ENCODE results near the gene TNS1. TPM values are rescaled to one million over a fixed set of nuclear protein-coding genes. Genes with fewer than 3 reads are reported as not detected.
A peak's percentile ranks its signal among the peaks of the same experiment; 100 is the strongest.

TNS1 gene
- total RNA-seq, 1 experiment from 2014 or later = 2.6 TPM

DNA sequence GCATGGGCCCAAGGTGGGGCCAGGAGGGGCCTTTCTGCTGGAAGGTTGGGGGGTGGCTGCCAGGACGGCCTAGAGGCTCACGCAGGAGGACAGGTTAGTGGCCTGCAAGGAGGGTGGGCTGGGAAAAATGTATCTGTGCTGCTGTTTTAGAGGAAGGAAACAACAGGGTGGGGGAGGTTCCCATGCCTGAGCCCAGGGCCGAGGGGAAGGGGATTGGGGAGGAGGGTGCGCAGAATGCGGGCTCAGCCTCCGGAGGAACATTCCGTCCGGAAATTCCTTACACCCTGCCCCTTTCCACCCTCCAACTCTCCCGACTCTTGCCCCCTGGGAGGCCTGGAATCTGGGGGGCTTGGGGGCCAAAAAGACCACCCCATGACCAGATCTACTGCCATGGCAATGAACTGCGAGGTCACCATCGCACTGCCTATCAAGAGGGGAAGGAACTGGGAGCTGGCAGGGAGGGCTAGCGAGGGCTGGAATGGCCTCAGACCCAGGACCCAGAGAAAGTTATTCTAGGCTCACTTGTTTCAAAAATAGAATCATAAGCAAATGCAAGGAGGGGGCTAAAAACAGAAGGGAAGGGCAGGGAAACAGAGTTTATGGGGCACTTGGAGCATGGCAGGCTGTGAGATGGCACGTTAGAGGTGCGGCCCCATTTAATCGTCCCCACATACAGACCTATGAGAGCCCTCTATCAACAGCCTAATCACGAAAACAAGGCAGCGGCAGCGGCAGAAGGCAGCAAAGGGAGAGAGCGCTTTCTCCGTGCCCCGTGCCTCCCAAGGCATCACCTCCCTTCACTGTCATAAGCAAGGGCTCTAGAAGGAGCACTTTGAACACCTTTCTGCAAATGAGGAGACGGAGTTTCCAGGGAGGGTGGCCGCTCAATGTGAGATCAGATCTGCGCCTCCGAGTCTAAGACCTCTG, 90.4 kb downstream of the TNS1 start:
- no peak for DNase-seq (ENCODE audit: low read depth)

DNA sequence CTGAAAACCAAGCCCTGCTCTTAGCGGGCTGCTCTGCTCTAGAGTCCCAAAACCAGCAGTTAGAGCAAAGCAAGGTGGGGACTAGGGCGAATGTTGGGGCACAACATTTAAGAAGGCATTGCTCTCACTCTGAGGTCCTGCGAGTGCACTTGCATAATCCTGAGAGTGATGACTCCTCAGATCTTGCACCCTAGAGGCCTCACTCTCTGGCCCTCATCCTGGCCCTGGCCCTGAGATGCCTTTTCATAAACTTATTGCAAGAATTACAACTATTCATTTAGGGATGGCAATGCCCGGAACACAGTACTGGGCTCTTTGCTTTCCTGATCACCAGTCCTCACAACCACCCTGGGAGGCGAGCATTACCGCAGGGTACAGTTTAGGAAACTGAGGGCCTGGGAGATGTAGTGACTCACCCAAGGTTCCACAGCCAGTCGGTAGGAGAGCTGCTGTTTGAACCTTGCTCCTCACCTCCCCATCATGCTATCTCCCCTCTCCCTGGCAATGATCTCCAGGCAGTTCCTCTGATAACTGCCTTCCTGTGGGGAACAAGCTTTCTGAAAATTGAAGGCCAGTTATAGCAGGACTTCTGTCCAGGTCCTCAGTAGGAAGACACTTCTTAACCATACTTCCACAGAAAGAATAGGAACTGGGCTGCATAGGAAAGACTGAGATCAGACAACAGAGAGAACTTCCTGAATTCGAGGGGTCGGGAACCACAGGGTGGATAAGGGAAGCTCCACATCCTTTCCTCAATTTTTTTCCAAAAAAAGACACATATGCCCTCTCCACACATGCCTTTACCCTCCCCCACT, 91.3 kb downstream of the TNS1 start:
- no peak for DNase-seq (ENCODE audit: low read depth)

DNA sequence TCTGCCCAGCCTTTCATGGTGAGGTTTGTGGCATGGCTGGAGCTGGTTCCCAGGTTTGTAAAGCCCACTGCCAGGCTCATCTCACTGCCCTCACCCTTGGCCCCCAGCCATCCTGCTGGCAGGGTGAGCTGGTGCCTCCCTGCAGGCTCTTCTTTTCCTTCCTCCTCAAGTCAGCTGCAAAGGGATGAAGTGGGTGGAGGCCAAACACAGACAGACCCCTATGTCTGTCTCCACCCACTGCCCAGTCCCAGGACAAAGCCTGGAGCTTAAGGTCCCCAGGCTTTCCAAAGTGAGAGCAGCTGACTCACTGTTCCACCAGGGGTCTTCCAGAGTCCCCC, 92.0 kb downstream of the TNS1 start:
- no peak for DNase-seq (ENCODE audit: low read depth)

DNA sequence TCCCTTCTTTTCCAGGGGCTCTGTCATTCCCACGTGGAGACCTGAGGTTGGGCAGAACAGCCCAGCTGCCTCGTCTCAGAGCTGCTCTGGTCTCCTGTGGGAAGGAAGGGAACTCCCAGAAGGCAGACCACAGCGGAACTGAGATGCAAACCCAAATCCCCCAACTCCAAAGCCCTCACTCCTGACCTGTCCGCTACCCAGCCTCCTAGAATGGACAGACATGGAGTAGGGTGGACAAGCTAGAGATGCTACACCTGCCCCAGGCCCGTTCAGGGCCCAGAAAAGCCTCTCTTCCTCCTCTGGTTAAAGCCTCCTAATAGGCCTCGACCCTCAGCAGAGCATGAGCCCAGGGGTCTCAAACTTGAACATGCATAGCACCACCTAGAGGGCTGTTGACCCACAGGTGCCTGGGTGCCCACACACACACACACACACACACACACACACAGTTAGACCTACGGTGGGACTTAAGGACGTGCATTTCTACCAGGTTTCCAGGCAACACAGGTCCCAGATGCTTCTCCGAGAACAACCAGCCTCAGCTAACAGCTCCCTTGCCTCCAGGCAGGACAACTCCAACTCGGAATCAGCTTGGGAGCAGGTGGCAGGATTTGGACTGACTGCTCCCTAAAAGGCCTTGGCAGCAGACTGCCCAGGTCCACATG, 93.5 kb downstream of the TNS1 start:
- no peak for DNase-seq (ENCODE audit: low read depth)

DNA sequence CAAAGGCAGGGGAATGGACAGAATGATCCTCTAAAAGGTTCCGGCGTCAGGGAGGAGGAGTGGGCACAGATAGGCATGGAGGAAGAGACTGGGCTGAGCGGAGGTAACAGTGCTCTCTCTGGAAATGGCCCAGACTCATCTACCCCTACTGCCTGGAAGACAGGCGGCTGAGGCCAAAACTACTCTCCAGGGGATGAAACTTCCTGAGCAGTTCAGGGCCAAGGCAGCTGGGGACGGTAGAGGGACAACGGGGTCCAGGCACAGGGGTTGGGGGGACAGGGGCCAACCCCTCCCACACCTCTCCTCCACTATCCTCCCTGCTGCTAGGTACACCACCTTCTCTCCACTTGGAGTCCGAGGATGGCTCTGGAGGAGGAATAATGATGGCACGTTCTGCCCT, 94.3 kb downstream of the TNS1 start:
- no peak for DNase-seq (ENCODE audit: low read depth)

DNA sequence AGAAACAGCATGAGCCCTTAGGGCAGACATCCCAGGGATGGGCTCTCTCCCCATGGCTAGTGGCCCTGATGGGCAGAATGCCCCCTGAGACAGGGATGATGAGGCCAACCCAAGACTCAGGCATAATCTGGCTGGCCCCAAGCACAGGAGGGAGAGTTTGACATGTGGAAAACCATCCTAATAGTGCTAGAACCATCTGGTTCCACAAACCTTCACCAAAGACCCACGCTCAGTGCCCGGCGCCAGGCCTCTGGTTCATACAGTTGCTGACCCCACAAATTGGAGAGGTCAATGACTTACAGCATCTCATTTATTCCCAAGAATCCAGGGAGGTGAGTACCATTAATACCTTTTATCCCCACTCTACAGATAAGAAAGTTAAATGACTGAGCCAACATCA, 95.5 kb downstream of the TNS1 start:
- no peak for DNase-seq (ENCODE audit: low read depth)

DNA sequence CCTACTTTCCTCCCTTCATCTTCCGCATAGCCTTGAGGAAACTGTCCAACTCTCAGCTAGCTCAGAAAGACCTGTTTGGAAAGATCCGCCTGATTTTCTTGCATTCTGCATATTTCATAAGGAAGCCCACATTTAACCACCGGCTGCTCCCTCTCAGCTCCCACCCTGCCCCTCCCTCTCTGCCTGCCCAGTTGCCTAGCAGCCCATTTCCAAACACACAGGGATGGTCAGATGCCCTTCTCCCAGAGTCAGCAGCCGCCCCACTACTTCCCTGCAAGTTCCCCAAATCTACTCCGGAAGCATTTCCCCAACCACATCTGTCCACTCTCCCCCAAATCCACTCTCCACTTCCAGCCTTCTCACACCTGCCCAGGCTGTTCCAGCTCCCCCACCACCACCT, 96.0 kb downstream of the TNS1 start:
- DNase-seq (ENCODE audit: low read depth) = no peak

DNA sequence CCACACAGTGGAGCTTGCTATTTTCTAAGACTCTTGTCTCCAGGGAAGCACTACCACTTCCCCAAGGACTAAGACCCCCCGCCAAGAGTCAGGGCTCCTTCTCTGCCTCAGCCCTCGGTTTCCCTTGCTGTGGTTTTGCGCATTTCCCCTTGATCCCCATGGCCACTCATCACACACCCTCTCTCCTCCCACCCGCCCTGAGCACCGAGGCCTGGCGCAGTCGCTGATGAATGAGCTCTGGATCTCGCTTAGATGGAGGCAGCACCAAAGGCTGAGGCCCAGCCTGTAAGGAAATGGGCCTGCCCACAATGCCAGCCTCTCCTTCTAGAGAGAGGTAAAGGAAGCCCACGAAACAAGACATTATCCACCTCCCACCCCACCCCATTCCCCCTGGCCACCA, 96.9 kb downstream of the TNS1 start:
- DNase-seq (ENCODE audit: low read depth) = no peak

DNA sequence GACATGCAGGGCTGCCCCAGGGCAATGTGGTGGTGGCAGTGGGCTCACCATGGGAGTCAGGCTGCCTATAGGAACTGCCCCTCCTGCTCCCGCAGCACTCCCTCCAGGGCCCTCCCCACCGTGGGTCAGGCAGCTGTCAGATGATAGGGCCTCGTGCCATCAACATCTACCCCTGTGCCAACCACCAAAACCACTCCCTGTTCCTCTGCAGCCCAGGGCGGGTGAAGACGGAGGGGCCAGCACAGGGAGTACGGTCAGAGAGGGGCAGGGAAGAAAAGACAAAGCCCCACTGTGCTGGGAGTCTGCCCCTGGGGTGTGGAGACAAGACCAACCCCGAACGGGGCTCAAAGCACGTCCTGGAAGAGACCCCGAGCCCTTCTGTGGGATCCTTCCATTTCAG, 97.4 kb downstream of the TNS1 start:
- DNase-seq (ENCODE audit: low read depth) = no peak

DNA sequence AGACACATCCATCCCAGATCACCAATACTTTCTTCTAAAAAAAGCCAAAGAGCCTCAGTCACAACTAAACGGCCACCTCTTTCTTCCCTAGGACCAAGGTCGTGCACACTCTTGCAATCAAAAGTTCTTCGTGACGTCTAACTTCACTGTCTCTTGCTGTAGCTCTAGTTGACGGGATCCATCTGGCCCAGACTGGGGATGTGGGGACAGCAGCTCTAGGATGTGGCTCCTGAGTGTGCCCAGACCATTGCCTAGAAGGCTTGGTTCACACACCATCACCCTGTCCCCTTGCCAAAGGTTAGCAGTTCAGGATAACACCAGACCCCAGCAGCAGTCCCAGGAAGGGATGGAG, 98.2 kb downstream of the TNS1 start:
- no peak for DNase-seq (ENCODE audit: low read depth)

DNA sequence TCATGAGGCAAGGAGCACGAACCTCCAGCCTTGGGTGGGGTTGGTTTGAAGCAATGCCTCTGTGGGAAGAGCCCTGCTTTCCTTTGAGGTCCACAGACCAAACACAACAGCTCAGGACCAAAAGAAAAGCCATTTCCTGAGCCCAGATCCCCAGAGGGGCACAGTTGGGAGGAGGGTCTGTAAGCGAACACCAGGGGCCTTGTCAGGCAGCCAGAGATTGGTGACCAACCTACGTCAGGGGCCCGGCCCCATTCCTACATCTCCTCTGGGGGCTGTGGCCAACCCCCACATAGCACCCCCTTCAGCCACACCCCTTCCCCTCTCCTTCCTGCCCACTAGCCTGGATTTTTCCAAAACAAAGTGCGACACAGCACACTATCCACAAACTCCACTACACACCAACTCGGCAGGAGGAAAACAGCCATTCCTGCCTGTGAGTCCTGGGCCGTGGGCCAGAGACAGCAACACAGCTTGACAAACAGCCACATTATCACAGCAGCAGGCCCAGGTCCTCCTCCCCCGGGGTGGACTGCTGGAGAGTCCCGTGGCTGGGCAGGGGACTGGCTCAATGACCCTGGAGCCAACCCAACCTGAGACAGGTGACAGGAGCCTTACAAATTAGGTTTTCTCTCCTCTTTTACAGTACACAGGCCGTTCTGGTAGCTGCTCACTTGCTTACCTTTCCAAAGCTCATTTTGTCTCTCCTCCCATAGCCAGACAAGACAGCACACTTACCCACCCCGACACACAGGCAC, 98.8 kb downstream of the TNS1 start:
- peak; percentile 12 for DNase-seq (ENCODE audit: low read depth)

DNA sequence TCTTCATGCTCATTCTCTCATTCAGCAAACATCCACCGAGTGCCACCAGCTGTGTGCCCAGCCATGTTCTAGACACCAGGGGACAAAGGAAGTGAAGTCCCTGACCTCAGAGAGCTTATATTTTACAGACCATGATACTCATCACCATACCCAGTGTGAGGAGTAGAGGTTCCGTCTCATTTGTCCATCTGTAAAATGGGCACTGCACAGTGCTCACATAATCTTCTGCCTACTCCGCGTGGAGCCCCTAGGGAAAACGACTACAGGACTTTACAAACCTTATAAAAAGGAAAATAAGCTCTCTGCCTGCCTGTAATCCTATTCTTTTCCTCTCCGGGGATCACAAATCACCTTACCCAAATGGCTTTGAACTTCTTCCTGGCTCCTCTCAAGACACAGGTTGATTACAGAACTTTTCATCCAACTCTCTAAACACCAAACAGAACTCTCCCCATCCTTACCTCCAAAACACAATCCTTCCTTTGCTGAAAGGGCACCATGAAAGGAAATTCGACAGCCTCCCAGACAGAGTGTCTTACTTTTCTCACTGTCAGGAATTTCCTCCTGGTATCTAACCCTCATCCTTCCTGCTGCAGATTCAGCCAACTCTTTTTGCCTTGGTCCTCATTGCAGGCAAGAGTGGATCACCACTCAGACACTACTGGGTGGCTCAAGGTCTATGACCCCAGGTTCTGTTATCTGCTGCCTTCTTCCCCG, 99.5 kb downstream of the TNS1 start:
- DNase-seq (ENCODE audit: low read depth) = no peak

DNA sequence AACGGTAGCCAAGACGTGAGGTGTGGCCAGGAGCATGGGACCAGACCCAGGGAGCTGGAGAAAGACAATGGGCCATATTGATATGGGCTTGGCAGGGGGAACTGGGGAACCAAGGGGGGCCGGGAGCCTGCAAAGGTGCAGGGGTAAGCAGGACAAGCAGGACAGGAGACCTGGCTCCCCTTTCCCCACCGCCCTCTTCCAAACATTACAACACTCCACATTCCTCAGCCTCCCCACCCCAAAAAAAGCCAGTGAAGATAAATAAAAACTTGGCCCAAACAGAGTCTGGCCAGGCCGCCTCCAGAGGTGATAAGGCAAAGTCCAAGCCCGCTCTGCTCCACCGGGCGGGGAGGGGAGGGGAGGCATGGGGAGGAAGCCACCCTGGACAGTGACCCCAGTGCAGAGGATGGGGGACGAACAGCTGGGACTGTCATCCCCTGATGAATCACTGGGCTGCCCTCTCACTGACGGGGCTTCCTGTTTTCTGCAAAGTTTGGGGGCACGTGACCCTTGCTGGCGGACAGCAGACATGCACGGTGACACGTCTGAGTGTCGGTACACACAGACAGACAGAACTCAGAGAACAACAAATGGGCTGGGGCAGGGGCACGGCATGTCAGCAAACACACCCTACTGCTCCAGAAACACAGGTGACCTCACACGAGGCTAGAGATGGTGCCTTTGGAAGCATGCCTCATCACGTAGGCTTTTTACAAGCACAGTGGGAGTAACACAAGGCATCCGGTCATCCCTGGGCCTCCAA, 100.2 kb downstream of the TNS1 start:
- peak; percentile 28 for DNase-seq (ENCODE audit: low read depth)

DNA sequence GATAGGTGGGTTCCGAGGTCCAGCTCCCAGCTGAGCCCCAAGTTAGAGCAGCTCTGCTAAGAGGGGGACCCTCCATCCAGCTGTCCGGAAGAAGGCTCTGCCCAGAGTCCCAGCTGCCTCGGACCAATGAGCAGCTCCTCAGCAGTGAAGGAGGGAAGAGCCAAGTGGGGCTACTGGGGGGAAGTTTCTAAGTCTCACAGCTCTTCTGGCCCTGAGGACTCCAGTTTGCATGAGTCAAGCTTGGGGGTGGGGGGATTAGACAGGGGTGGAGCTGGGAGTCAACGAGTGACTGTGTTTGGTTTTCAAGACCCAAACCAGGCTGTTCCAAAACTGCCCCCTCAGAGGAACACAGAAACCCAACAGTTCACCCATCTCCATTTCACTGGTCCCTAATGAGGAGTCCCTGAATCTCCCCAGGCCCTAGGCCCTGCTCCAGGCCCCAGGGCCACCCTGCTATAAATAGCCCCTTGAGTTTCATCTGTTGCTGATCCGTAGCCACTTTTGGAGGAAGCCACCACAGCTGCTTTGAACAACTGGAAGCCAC, 100.9 kb downstream of the TNS1 start:
- DNase-seq (ENCODE audit: low read depth) = peak; percentile 41

DNA sequence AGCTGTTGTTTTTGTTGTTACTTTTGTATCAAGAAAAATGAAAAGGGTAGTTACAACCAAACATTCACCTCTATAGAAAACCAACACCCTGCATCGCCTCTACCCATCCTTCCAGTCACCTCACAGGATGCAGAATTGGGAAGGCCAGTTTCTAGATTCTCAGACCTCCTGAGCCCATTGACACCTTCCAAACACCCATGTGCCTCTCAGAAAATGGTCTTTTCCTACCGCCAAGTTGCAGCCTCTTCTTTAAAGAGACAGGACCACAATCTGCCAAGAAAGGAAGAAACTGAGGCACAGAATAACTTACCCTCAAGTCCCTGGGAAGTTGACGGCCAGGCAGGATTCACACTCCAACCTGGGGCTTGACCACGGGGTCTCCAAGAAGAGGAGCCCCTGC, 101.4 kb downstream of the TNS1 start:
- DNase-seq (ENCODE audit: low read depth) = no peak

DNA sequence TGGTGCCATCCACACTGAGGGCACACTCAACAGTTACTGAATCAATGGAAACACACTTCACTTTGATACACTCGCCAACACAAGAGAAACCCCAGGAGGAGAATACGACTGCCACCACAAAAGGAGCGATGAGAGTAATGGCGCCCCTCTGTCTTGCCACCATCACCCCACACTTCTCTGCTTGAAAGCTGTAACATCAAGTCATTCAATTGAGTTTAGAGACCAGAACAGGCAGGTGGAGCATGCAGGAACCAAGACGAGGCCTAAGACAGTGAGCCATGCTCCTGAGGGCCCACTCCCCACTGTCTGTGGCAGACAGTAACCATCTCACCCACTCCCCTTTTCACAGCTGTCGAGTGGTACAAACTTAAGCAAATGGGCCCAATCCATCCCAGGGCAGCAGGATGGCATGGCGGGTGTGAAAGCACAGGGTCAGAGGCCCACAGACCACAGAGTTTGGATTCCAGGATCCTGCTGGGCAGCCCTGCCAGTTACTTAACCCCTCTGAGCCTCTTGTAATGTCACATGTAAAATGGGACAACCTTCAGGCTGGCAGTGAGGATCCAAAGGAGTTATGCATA, 101.9 kb downstream of the TNS1 start:
- DNase-seq (ENCODE audit: low read depth) = no peak

DNA sequence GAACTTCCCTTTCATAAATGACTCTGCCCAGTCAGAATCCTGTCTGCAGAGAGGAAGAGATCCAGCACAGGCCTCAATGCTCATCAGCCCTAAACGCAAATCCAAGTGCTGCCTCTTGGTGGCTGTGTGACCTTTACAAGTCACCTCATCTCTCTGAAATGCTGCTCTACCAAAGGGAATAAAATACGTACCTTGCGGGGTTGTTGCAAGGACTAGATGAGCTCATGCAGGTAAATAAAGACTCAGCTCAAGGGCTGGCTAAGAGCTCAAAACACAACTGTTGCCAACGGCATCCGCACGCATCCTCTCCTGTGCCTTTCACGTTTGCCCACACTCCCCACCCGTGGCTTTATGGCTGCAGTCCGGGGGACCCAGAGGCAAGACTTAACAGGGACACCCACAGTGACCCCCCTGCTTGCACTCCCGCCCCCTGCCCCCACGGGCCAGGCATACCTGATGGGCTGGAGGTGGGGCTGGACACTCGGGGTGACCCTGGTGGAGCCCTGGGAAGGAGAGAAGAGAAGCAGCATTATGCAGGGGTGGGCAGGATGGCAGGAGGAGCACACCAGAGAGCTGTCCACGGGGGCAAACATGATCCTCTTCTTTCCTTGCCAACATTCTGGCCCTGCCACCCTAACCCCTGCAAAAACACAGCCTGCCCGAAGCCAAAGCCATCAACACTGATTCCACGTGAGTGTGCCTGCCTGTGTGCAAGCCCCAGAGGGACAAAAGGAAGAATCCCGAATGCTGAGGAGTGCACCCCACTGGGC, 102.6 kb downstream of the TNS1 start:
- no peak for DNase-seq (ENCODE audit: low read depth)

DNA sequence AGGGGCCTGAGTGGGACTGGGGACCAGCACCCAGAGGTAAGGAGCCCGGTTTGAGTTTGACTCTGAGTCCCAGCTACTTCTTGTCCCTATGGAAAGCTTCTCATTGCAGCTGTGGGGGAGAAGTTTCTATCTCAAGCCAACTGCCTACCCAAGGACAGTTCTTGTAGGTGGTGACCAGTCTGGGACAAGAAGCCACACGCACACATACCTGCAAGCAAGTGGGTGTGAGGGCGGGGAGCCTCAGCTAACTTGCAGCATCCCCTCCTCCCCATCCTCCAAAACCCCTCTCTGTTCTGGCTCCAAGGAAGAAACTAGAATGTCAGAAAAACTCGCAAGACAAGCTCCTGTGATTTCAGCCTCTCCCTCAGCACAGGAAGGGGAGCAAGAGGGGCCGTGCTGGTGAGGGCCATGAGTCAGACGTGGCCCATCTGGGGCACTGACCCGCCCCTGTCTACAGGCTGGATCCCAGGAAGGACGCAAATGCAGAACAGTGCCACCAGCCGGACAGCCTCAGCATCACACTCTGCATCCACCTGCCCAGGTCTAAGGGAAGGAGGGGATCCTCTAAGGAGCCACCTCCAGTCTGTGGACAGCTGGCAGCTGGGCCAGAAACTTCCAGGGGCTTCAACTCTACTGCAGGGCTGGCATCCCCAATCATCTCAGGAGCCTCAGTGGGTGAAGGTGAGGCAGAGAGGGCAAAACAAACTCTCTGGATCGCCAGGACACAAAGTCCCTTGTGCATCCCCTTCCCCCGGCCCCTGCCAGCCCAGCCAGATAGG, 103.4 kb downstream of the TNS1 start:
- peak; percentile 91 for DNase-seq (ENCODE audit: low read depth)

All from Daoy (cell line).